Ishikawa (cell line): Measurements from ENCODE around the gene NR3C1.

Experiments used
- CEBPB ChIP-seq: IDR thresholded peaks from 2 replicates; pipeline ENCODE4 v1.6.1; 2012
- CREB1 ChIP-seq: IDR thresholded peaks from 2 replicates; pipeline ENCODE4 v1.6.1; 2012; ENCODE audit warnings: low read depth
- EGR1 ChIP-seq: IDR thresholded peaks from 2 replicates; pipeline ENCODE4 v1.6.1; 2012
- EP300 ChIP-seq: IDR thresholded peaks from 2 replicates; pipeline ENCODE4 v1.6.1; 2012; ENCODE audit warnings: borderline replicate concordance
- FOXM1 ChIP-seq: IDR thresholded peaks from 2 replicates; pipeline ENCODE4 v1.6.1; 2012; ENCODE audit warnings: low read depth, borderline replicate concordance
- MAX ChIP-seq: IDR thresholded peaks from 2 replicates; pipeline ENCODE4 v1.6.1; 2012
- REST ChIP-seq: IDR thresholded peaks from 2 replicates; pipeline ENCODE4 v1.6.1; 2012; ENCODE audit warnings: low read depth, mild to moderate bottlenecking
- TAF1 ChIP-seq: IDR thresholded peaks from 2 replicates; pipeline ENCODE4 v1.6.1; 2012; ENCODE audit warnings: low read depth, mild to moderate bottlenecking
- TCF12 ChIP-seq: IDR thresholded peaks from 2 replicates; pipeline ENCODE4 v1.6.1; 2012; ENCODE audit warnings: low read depth
- TEAD4 ChIP-seq: IDR thresholded peaks from 2 replicates; pipeline ENCODE4 v1.6.1; 2012
- YY1 ChIP-seq: IDR thresholded peaks from 2 replicates; pipeline ENCODE4 v1.6.1; 2012; ENCODE audit warnings: low read depth
- ZBTB7A ChIP-seq: IDR thresholded peaks from 2 replicates; pipeline ENCODE4 v1.6.1; 2012; ENCODE audit warnings: low read depth
- TF ChIP-seq, protein P1 (sequence below): IDR thresholded peaks from 2 replicates; pipeline ENCODE4 v1.6.1; 2012

DNA sequence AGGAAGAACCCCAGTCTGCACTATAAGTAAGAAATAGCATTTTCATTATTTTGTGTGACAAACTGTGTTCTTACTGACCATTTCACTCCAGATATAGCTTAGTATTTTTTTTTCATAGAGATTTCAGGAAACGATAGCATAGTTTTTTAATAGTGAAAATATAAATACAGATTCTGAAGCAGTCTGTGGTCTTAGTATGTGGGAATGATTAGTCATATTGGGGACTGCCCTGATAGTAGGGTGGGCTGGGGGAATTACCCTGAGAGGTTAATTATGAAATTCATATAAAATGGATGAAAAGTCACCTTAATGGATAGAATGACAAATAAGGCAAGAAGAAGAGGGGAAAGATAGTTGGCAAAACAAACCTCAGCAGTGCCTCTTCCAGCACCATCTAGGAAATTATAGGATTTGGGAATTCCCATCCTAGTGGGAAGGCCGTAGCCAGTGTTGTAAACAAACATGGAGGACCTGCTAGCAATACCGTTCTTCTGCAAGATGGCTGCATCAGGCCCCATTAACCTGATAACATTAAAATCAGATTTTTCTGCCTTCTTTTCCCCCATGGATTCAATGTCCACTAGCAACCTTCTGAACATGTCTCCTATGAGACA is 23.7 kb upstream of the NR3C1 start:
- TF ChIP-seq TAF1 (no peak), EP300 (no peak), MAX (no peak), FOXM1 (no peak), EGR1 (no peak), TEAD4 (no peak), YY1 (no peak), REST (no peak), CEBPB (no peak), ZBTB7A (no peak), CREB1 (no peak), TCF12 (no peak)
- TF ChIP-seq, protein P1, sequence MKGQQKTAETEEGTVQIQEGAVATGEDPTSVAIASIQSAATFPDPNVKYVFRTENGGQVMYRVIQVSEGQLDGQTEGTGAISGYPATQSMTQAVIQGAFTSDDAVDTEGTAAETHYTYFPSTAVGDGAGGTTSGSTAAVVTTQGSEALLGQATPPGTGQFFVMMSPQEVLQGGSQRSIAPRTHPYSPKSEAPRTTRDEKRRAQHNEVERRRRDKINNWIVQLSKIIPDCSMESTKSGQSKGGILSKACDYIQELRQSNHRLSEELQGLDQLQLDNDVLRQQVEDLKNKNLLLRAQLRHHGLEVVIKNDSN: no peak
